Sigmoid colon (tissue), 3 donors: ENCODE results near the gene TOP3A.

Experiments used
- POLR2A ChIP-seq, 2 donors: fragments of 450-650 bp; IDR thresholded peaks; one replicate each; pipeline ENCODE4 v1.6.1; 2016; ENCODE audit warnings: antibody characterized with exemption in 2 of 2, mild to moderate bottlenecking in 2 of 2, moderate library complexity in 2 of 2
- TF ChIP-seq, protein P1 (sequence below), 4 experiments: fragments of 450-650 bp in 3 of 4; fragments of 200-600 bp in 1 of 4; IDR thresholded peaks; one replicate each; pipeline ENCODE4 v1.5.1; 2016 to 2019; ENCODE audit warnings: antibody characterized with exemption in 4 of 4, mild to moderate bottlenecking in 3 of 4, moderate library complexity in 2 of 4

GRCh38 chr17:18238299-18238698 is 76.5 kb downstream of the TOP3A start:
- TF ChIP-seq POLR2A (IDR thresholded peaks at IDR 0.05) = no peak
- TF ChIP-seq, protein P1, sequence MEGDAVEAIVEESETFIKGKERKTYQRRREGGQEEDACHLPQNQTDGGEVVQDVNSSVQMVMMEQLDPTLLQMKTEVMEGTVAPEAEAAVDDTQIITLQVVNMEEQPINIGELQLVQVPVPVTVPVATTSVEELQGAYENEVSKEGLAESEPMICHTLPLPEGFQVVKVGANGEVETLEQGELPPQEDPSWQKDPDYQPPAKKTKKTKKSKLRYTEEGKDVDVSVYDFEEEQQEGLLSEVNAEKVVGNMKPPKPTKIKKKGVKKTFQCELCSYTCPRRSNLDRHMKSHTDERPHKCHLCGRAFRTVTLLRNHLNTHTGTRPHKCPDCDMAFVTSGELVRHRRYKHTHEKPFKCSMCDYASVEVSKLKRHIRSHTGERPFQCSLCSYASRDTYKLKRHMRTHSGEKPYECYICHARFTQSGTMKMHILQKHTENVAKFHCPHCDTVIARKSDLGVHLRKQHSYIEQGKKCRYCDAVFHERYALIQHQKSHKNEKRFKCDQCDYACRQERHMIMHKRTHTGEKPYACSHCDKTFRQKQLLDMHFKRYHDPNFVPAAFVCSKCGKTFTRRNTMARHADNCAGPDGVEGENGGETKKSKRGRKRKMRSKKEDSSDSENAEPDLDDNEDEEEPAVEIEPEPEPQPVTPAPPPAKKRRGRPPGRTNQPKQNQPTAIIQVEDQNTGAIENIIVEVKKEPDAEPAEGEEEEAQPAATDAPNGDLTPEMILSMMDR (IDR thresholded peaks at IDR 0.05) = no peak
